CD4-positive, alpha-beta T cell (primary cell): ENCODE measurements around the gene TLCD3A. TPM values are rescaled to one million over a fixed set of nuclear protein-coding genes. Genes with fewer than 3 reads are reported as not detected.
"Not testable (repeated sequence)": the region's sequence is repeated elsewhere in the genome, so short reads cannot be mapped to it uniquely, and the experiment has no call there.

Experiments
- ATAC-seq: fragments of 200-7000 bp; cut with Tn5 transposase; one replicate; pipeline ENCODE4 v1.10.0; 2022; ENCODE audit warnings: mild to moderate bottlenecking; ENCODE audit not compliant: poor library complexity
- CTCF ChIA-PET: fragments of 350-600 bp; sonication (Branson Sonifier 250); formaldehyde crosslinking; loops from one replicate; lab custom pipeline; 2021; ENCODE audit warnings: antibody characterized with exemption, inconsistent platforms; lab: Charles Lee
- POLR2A ChIA-PET: fragments of 350-600 bp; sonication (Branson Sonifier 250); formaldehyde crosslinking; loops from one replicate; lab custom pipeline; 2021; ENCODE audit warnings: antibody characterized with exemption, inconsistent platforms; lab: Charles Lee
- DNase-seq, 14 experiments: peaks; one replicate each; pipeline ENCODE4 v3.0.0-alpha.2; 2013 to 2020; ENCODE audit warnings: mixed read lengths in 2 of 14
- H3K27ac ChIP-seq, 2 donors: one replicate each; pipeline versions ENCODE4 v1.5.1 to v1.7.0; 2013; ENCODE audit warnings: low read length in 2 of 2, low read depth in 1 of 2, mild to moderate bottlenecking in 1 of 2
- H3K27me3 ChIP-seq, 2 experiments: 1 replicate in 1 of 2; 2 replicates in 1 of 2; pipeline versions ENCODE4 v1.6.1 to v1.7.0; 2013; ENCODE audit warnings: low read length in 2 of 2, control low read depth in 1 of 2, mild to moderate bottlenecking in 1 of 2, moderate library complexity in 1 of 2; ENCODE audit not compliant: insufficient read depth in 2 of 2, control insufficient read depth in 1 of 2
- H3K36me3 ChIP-seq: one replicate; pipeline ENCODE4 v1.6.1; 2013; ENCODE audit warnings: low read length, control low read depth; ENCODE audit not compliant: insufficient read depth
- H3K4me1 ChIP-seq: one replicate; pipeline ENCODE4 v1.6.1; 2013; ENCODE audit warnings: low read length, control low read depth; ENCODE audit not compliant: insufficient read depth
- H3K4me3 ChIP-seq: one replicate; pipeline ENCODE4 v1.5.1; 2013; ENCODE audit warnings: mild to moderate bottlenecking, low read length, moderate library complexity
- H3K9me3 ChIP-seq, 2 experiments: 1 replicate in 1 of 2; 2 replicates in 1 of 2; pipeline versions ENCODE4 v1.6.1 to v1.7.0; 2013; ENCODE audit warnings: low read length in 2 of 2, mild to moderate bottlenecking in 2 of 2, control low read depth in 1 of 2, moderate library complexity in 1 of 2; ENCODE audit not compliant: control insufficient read depth in 1 of 2, insufficient read depth in 1 of 2
- H3K27ac Mint-ChIP-seq: one replicate; pipeline ENCODE4 v1.8.0; 2020; ENCODE audit warnings: mixed read lengths
- H3K27me3 Mint-ChIP-seq: one replicate; pipeline ENCODE4 v1.8.0; 2021; ENCODE audit warnings: mixed read lengths
- H3K36me3 Mint-ChIP-seq: one replicate; pipeline ENCODE4 v1.8.0; 2021; ENCODE audit warnings: low read depth, mixed read lengths
- H3K4me1 Mint-ChIP-seq: one replicate; pipeline ENCODE4 v1.8.0; 2021; ENCODE audit warnings: low read depth, mixed read lengths
- H3K4me3 Mint-ChIP-seq: one replicate; pipeline ENCODE4 v1.8.0; 2020; ENCODE audit warnings: mild to moderate bottlenecking, mixed read lengths
- H3K9me3 Mint-ChIP-seq: one replicate; pipeline ENCODE4 v1.8.0; 2020; ENCODE audit warnings: mixed read lengths
- intact Hi-C, 2 experiments: fragments of 100-400 bp; cut with DNase I in 1 of 2; cut with micrococcal nuclease in 1 of 2; formaldehyde crosslinking; loops; one replicate each; pipeline versions ENCODE4 v1.15.1 to v1.9.0; 2023 to 2025; cut with DNase I, micrococcal nuclease
- total RNA-seq, 174 experiments: library from RNA in 2 of 174; stranded (reverse) in 2 of 174; gene quantifications; one replicate each; pipeline ENCODE4 v1.2.3 and lab custom pipeline; 2021 to 2026
- TF ChIP-seq, protein P1 (sequence below): fragments of 200-600 bp; IDR thresholded peaks from one replicate; pipeline ENCODE4 v1.8.0; 2022; ENCODE audit warnings: antibody characterized with exemption, mild to moderate bottlenecking

TLCD3A gene
- total RNA-seq, 2 experiments from 2014 or later = 0.63 to 0.75 TPM

DNA sequence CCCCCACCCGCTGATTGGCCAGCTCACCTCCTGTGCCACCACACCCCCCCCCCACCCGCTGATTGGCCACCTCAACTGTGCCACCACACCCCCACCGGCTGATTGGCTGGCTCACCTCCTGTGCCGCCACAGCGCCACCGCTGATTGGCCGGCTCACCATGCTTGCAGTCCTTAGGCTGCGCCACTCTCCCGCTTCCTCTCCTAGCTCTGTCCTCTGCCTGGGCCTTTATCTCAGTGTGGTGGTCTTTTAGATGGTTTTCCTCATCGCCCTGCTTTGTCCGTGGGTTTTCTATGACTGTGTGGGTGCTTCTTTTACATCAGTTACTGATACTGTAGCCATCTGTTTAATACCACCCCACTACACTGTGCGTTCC lies 58.5 kb downstream of the TLCD3A start:
- H3K36me3 Mint-ChIP-seq = peaks cover 60% of the 10 kb centered on the region
- H3K4me3 ChIP-seq, H3K4me1 ChIP-seq, H3K9me3 ChIP-seq, CTCF ChIA-PET, H3K27me3 ChIP-seq, H3K4me1 Mint-ChIP-seq, H3K27ac Mint-ChIP-seq, H3K27me3 Mint-ChIP-seq, DNase-seq, ATAC-seq, H3K9me3 Mint-ChIP-seq, POLR2A ChIA-PET, H3K27ac ChIP-seq, H3K4me3 Mint-ChIP-seq, intact Hi-C loops: not testable (repeated sequence)
- H3K36me3 ChIP-seq = peaks cover 48% of the 10 kb centered on the region

DNA sequence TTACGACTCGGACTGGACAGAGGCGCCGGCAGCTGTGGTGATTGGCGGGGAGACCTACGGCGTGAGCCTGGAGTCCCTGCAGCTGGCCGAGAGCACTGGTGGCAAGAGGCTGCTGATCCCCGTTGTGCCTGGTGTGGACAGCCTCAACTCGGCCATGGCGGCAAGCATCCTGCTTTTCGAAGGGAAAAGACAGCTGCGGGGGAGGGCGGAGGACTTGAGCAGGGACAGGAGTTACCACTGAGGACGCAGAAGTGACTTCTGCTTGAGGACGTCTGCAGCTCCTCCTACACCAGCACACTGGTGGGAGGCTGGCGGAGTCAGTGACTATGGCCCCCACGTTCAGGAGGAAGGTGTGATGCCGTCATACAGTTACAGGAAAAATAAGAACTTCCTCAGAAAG lies 59.4 kb downstream of the TLCD3A start:
- peaks cover 8% of the 10 kb centered on the region for H3K4me1 ChIP-seq
- ATAC-seq = no peak
- no peak overlapping the region for H3K27ac ChIP-seq
- H3K36me3 ChIP-seq = peaks cover 48% of the 10 kb centered on the region
- Mint-ChIP-seq H3K4me1 (peaks cover 6% of the 10 kb centered on the region), H3K27ac (no peak overlapping the region), H3K36me3 (peaks cover 60% of the 10 kb centered on the region), H3K27me3 (no peaks in the 10 kb centered on the region), H3K9me3 (no peaks in the 10 kb centered on the region), H3K4me3 (no peak overlapping the region)
- intact Hi-C loops = no loop called here
- DNase-seq = no peak
- ChIA-PET CTCF (interaction anchor here (1.4 kb wide), 1 partner anchor 189 kb away, joined by 3 read pairs; no protein-coding TSS in a partner anchor), POLR2A (no interaction called here)
- H3K9me3 ChIP-seq = no peaks in the 10 kb centered on the region
- no peak overlapping the region for H3K4me3 ChIP-seq
- no peaks in the 10 kb centered on the region for H3K27me3 ChIP-seq
- TF ChIP-seq, protein P1, sequence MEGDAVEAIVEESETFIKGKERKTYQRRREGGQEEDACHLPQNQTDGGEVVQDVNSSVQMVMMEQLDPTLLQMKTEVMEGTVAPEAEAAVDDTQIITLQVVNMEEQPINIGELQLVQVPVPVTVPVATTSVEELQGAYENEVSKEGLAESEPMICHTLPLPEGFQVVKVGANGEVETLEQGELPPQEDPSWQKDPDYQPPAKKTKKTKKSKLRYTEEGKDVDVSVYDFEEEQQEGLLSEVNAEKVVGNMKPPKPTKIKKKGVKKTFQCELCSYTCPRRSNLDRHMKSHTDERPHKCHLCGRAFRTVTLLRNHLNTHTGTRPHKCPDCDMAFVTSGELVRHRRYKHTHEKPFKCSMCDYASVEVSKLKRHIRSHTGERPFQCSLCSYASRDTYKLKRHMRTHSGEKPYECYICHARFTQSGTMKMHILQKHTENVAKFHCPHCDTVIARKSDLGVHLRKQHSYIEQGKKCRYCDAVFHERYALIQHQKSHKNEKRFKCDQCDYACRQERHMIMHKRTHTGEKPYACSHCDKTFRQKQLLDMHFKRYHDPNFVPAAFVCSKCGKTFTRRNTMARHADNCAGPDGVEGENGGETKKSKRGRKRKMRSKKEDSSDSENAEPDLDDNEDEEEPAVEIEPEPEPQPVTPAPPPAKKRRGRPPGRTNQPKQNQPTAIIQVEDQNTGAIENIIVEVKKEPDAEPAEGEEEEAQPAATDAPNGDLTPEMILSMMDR = no peak

DNA sequence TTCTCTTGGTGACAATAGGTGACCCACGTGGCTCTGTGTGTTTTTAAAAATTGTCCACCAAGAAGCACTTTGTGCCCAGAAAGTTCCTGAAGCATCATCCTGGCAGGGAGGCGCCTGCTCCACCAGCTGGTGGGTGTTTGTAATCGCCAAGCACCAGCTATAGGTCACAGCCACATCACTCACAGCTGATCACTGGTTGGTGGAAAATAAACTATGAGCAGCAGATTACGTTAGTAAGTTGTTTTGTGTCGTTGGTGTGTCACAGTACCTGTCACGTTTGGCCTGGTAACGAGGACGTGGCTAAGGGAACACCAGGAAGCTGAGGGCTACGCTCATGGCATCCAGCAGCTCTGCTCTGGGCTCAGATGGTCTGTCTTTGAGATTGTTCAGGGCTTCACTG lies 59.9 kb downstream of the TLCD3A start:
- Mint-ChIP-seq H3K36me3 (peaks cover 56% of the 10 kb centered on the region), H3K27me3 (no peaks in the 10 kb centered on the region), H3K4me3 (no peak overlapping the region), H3K27ac (no peak overlapping the region), H3K9me3 (no peaks in the 10 kb centered on the region), H3K4me1 (peaks cover 6% of the 10 kb centered on the region)
- Histone ChIP-seq H3K9me3 (no peaks in the 10 kb centered on the region), H3K27ac (no peak overlapping the region), H3K4me1 (peaks cover 8% of the 10 kb centered on the region), H3K27me3 (no peaks in the 10 kb centered on the region), H3K4me3 (no peak overlapping the region), H3K36me3 (peaks cover 48% of the 10 kb centered on the region)
- TF ChIP-seq, protein P1 = no peak
- DNase-seq = no peak
- ChIA-PET POLR2A (no interaction called here), CTCF (interaction anchor here (1.4 kb wide), 1 partner anchor 189 kb away, joined by 3 read pairs; no protein-coding TSS in a partner anchor)
- intact Hi-C loops = no loop called here
- ATAC-seq = no peak

Other genes starting within 250 kb of the TLCD3A start
- gene VPS53, start 17.8 kb upstream of the TLCD3A start, total RNA-seq = 10 to 100 TPM; 54.0 to 57.0 TPM
- gene GEMIN4, start 19.7 kb downstream of the TLCD3A start, total RNA-seq = 10 to 100 TPM; 16.0 to 18.0 TPM
- 10 to 100 TPM; 88.0 to 89.3 TPM for gene GLOD4, start 49.7 kb downstream of the TLCD3A start, total RNA-seq
- 10 to 100 TPM; 40.8 to 44.1 TPM for gene MRM3, start 49.8 kb downstream of the TLCD3A start, total RNA-seq
- under 1 TPM; 0.80 to 0.98 TPM for gene NXN, start 247.2 kb downstream of the TLCD3A start, total RNA-seq